HG03196 (cell line): ENCODE data around the gene BEX4.
A peak's percentile ranks its signal among the peaks of the same experiment; 100 is the strongest.
"Not testable (repeated sequence)": the region's sequence is repeated elsewhere in the genome, so short reads cannot be mapped to it uniquely, and the experiment has no call there.

ENCODE experiments used
- ATAC-seq: cut with Tn5 transposase; IDR thresholded peaks from one replicate; pipeline ENCODE4 v1.9.1; 2021; ENCODE audit not compliant: unreplicated experiment

Gene BEX4

GRCh38 chrX:103235608-103236007 lies 20.7 kb downstream of the BEX4 start:
- not testable (repeated sequence) for ATAC-seq

- no peak for ATAC-seq
These were observed 21.4 kb downstream of the BEX4 start for GRCh38 chrX:103236296-103236695.

GRCh38 chrX:103240155-103240554 lies 25.2 kb downstream of the BEX4 start:
- no peak for ATAC-seq

- ATAC-seq: no peak
These were observed 33.6 kb downstream of the BEX4 start for GRCh38 chrX:103248553-103248952.

GRCh38 chrX:103249805-103250204 lies 34.9 kb downstream of the BEX4 start:
- ATAC-seq: no peak

GRCh38 chrX:103250977-103251376 lies 36.1 kb downstream of the BEX4 start:
- no peak for ATAC-seq

- ATAC-seq: no peak
These were observed 38.7 kb downstream of the BEX4 start for GRCh38 chrX:103253608-103254007.

- peak; percentile 78 for ATAC-seq
These were observed 39.4 kb downstream of the BEX4 start for GRCh38 chrX:103254171-103254824.

GRCh38 chrX:103254921-103255493 lies 40.1 kb downstream of the BEX4 start, which contains the start of gene TCEAL8:
Gene TCEAL8 (minus strand): TSS chrX:103255155. CDS start chrX:103253979, 1,176 bp downstream.
- peak; percentile 95 for ATAC-seq

- no peak for ATAC-seq
These were observed 41.7 kb downstream of the BEX4 start for GRCh38 chrX:103256651-103257050.

- no peak for ATAC-seq
These were observed 43.4 kb downstream of the BEX4 start for GRCh38 chrX:103258275-103258674.
